GM21786 (cell line): ENCODE measurements around the gene ATP11A.
"Not testable (repeated sequence)": the region's sequence is repeated elsewhere in the genome, so short reads cannot be mapped to it uniquely, and the experiment has no call there.

Source experiments
- ATAC-seq: cut with Tn5 transposase; IDR thresholded peaks from one replicate; pipeline ENCODE4 v1.9.1; 2021; ENCODE audit not compliant: unreplicated experiment

Gene ATP11A

GRCh38 chr13:112791663-112792440 lies 102.0 kb downstream of the ATP11A start:
- ATAC-seq: no peak

- no peak for ATAC-seq
Measured at GRCh38 chr13:112792511-112792910, 102.7 kb downstream of the ATP11A start.

DNA sequence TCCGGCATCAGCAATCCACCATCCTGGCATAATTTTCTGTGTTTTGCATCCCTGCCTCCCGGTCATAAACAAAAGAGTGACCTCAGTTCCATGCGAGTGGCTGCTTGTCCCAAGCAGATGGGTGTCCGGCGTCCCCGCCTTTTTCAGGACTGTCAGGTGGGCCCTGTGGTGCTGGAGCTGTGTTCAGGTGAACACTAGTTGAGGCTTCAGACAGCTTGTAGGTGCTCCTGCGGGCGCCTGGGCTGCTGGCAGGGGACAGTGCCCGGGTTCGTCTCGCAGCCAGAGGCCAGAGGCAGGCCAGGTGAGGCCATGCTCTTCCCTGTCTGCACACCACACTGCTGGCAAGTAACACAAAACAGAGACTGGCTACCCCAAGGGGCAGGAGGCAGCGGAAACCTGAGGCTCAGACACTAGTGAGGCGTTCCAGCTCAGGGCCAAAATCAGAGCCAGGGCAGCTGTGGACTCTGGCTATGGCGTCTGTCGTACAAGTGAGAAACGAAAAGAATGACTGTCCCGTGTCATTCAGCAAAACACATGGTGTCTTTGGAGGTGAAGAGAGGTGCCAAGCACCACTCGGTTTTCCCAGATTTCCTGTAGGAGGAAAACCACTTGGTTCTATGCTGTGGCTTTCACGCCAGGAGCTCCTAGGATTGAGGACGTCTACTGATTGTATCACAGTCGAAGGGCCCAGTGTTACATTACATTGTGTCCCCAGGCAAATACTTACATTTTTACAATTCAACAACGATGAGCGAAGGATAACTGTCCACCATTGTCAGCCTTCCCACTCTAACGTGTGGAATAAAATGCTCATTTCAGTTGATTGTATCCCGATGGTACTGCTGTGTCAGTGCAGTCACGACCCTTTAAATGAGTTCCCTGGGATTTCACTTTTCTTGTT lies 104.0 kb downstream of the ATP11A start:
- ATAC-seq: no peak

GRCh38 chr13:112795277-112795676 lies 105.4 kb downstream of the ATP11A start:
- ATAC-seq: no peak

DNA sequence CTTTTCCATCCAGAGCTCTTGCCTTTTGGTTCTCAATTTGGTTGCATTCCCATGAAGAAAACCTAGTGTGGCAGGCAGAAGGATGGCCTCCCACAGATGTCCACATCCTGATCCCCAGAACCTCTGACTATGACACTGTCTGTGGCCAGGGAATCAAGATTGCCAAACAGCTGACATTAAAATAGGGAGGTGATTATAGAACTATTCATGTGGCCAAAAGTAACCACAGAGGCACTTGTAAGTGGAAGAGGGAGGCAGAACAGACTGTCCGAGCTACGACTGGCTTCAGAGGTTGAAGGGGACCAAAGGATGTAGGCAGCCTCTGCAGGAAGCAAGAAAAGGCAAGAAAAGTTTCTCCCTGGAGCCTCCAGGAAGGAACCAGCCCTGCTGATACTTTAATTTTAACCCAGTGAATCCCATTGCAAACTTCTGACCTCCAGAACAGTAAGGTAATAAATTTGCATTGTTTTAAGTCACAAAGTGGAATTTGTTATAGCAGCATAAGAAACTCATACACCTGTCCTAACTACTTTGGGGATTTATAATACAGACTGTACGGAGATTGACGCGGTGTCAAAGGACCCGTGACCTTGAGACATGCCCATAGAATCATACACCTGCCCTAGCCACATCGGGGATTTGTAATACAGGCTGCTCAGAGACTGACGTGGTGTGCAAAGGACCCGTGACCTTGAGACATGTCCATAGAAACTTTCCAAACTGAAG lies 106.5 kb downstream of the ATP11A start:
- no peak for ATAC-seq

GRCh38 chr13:112799394-112799793 lies 109.6 kb downstream of the ATP11A start:
- no peak for ATAC-seq

GRCh38 chr13:112800057-112800456 lies 110.2 kb downstream of the ATP11A start:
- ATAC-seq: no peak

DNA sequence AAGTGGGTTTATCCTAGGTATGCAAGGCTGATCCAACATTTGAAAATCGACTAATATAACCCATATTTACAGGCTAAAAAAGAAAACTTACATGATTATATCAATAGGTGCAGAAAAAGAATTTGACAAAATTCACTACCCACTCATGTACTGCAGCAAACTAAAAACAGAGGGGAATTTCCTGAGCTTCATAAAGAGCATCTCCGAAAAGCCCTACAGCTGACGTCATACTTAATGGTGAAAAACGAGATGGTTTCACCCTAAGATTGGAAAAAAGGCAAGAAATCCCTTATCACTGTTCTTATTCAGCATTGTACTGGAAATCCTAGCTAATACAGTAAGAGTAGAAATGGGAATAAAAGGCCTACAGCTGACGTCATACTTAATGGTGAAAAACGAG lies 111.0 kb downstream of the ATP11A start:
- ATAC-seq: not testable (repeated sequence)

DNA sequence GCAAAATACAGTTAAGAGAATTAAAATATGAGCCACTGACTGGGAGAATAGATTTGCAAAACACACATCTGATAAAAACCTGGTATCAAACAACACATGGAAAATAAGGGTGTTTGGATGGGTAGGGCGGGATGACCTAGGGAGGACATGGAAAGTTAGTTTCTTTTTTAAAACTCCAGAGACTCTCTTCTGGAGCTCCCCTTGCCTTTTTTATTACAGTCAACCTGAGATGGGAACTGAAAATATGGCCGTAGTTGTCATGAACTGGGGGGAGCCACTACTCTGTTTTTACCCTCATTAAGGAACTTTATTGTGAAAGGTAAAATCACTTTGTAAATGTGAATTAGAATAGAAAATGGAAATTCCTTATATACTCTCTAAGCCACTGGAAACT lies 113.0 kb downstream of the ATP11A start:
- peak; percentile 41 for ATAC-seq

DNA sequence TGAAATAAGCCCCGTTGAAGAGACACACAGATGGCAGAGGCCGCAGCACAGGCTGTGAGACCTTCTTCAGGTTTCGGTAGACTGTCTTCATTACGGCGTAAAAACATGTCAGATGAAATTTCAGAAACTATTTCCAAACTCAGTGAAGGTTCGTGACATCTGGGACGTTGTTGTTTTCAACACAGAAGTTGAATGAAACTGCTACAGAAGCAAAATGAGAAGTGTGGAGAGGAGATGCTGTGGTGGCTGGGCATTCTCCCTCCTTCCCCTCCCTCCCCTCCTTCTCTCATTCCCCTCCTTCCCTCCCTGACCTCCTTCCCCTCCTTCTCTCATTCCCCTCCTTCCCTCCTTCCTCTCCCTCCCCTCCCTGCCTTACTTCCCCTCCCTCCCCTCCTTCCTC lies 113.6 kb downstream of the ATP11A start:
- peak; percentile 73 for ATAC-seq

- no peak for ATAC-seq
Measured at GRCh38 chr13:112804374-112804773, 114.5 kb downstream of the ATP11A start.

DNA sequence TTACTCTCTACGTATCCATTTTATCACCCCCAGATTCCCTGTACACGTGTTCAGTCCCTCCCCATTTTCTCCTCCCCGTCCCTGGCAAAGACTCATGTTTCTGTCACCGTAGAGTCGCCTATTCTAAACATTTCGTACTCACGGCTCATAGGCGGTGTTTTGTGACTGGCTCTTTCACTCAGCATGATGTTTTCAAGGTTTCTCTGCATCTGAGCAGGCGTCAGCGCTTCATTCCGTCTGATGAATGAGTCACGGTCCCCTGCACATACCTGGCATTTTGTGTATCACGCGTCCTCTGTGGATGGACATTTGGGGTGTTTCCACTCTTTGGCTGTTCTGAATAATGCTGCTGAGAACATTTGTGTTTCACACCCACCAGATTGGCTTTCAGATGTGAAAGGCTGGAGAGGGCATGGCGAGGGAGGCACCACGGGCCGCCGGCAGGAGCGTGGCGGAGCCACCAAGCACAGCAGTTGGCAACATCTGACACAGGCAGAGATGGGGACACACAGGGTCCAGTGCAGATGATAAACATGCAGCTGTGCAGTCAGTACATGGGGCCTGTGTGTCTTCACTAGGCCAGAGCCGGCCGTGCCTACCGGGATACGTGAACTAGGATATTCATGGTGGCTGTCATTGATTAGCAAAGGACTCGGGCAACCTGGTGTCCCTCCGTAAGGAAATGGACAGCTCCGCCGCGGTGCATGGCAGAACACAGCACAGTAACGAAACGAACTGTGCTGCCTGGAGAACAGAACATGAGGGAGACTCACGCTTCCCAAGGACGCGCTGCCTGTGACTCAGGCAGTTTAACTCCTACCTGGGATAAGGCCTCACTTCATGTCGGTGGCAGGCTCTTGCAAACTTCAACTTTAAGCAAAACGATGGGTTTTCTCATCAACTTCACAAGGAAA lies 117.2 kb downstream of the ATP11A start:
- no peak for ATAC-seq

DNA sequence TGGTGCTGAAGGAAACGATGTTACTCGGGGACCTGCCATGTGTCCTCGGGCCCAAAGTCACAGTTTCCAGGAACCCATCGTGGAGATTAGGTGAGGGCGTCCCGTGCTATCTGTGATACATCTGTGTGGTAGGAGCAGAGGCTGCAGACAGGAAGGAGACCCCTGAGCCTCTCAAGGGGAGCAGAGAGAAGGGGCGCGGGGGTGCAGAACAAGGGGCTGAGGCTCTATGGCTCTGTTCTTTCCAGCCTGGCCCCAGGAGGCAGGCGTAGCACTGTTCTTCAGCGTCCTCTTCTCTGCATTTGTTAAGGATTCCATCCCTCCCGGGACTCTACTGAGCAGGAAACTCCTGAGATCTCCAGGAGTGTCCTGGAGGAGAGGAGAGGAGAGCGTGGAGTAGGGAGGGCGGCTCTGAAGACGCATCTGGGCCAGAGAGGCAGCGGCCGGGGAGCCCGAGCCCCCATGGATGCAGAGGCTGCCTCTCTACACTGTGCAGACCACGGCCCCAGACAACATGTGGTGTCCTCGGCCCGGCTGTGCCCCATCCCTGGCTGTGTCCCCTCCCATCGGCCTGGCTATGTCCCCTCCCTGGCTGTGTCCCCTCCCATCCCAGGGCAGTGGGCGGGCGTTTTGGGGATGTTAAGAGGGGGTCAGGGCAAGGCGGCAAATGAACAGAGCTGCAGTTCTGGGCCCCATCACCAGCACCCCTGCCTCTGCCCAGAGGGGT lies 118.0 kb downstream of the ATP11A start:
- ATAC-seq: no peak

- ATAC-seq: no peak
Measured at GRCh38 chr13:112808377-112809140, 118.7 kb downstream of the ATP11A start.

- no peak for ATAC-seq
Measured at GRCh38 chr13:112809332-112810315, 119.8 kb downstream of the ATP11A start.

- no peak for ATAC-seq
Measured at GRCh38 chr13:112810608-112811007, 120.8 kb downstream of the ATP11A start.

GRCh38 chr13:112812306-112813055 lies 122.6 kb downstream of the ATP11A start:
- no peak for ATAC-seq
